Loucy (cell line): Measurements from ENCODE around the gene PLEKHA7.

Experiments
- H2AFZ ChIP-seq: fragments of 200-600 bp; sonication (generic); 2 replicates; pipeline ENCODE4 v1.6.0; 2016; ENCODE audit warnings: antibody characterized with exemption, mild to moderate bottlenecking, low read length, moderate library complexity
- H3F3A ChIP-seq: fragments of 200-600 bp; 2 replicates; pipeline ENCODE4 v1.6.0; 2016; ENCODE audit warnings: antibody characterized with exemption, low read depth, mild to moderate bottlenecking
- H3K27me3 ChIP-seq: fragments of 200-600 bp; sonication (generic); 2 replicates; pipeline ENCODE4 v1.6.1; 2014; ENCODE audit warnings: low read length, mild to moderate bottlenecking; ENCODE audit not compliant: insufficient read depth, poor library complexity, severe bottlenecking
- H3K36me3 ChIP-seq: fragments of 200-600 bp; sonication (generic); 2 replicates; pipeline ENCODE4 v1.6.1; 2016; ENCODE audit warnings: low read length; ENCODE audit not compliant: insufficient read depth
- H3K4me1 ChIP-seq: fragments of 200-600 bp; sonication (generic); 2 replicates; pipeline ENCODE4 v1.5.1; 2014; ENCODE audit warnings: low read length, mild to moderate bottlenecking; ENCODE audit not compliant: insufficient read depth, poor library complexity, severe bottlenecking
- H3K4me2 ChIP-seq: fragments of 200-600 bp; sonication (generic); 2 replicates; pipeline ENCODE4 v1.6.0; 2014; ENCODE audit warnings: antibody characterized with exemption, low read length, low read depth, mild to moderate bottlenecking; ENCODE audit not compliant: poor library complexity, severe bottlenecking
- H3K4me3 ChIP-seq: fragments of 200-600 bp; sonication (generic); 2 replicates; pipeline ENCODE4 v1.5.1; 2014; ENCODE audit warnings: low read length, mild to moderate bottlenecking, mixed read lengths; ENCODE audit not compliant: poor library complexity, severe bottlenecking
- H3K79me2 ChIP-seq: fragments of 200-600 bp; sonication (generic); 2 replicates; pipeline ENCODE4 v1.6.1; 2014; ENCODE audit warnings: low read length; ENCODE audit not compliant: insufficient read depth
- H3K9ac ChIP-seq: fragments of 200-600 bp; sonication (generic); 2 replicates; pipeline ENCODE4 v1.6.0; 2014; ENCODE audit warnings: mild to moderate bottlenecking, low read depth, low read length, moderate library complexity; ENCODE audit not compliant: poor library complexity, severe bottlenecking
- H3K9me2 ChIP-seq: fragments of 200-600 bp; sonication (generic); replicated peaks from 2 replicates; pipeline ENCODE4 v1.6.1; 2016; ENCODE audit warnings: low read depth, low read length, mixed read lengths
- H3K9me3 ChIP-seq: fragments of 200-600 bp; sonication (generic); 2 replicates; pipeline ENCODE4 v1.6.1; 2014; ENCODE audit warnings: mild to moderate bottlenecking, antibody characterized with exemption, low read length, low read depth; ENCODE audit not compliant: insufficient read depth
- H4K20me1 ChIP-seq: fragments of 200-600 bp; sonication (generic); 2 replicates; pipeline ENCODE4 v1.6.0; 2014; ENCODE audit warnings: antibody characterized with exemption, low read length, mild to moderate bottlenecking; ENCODE audit not compliant: insufficient read depth, poor library complexity, severe bottlenecking
- CTCF ChIP-seq: fragments of 200-600 bp; sonication (generic); conservative IDR thresholded peaks from 2 replicates; pipeline ENCODE4 v1.5.1; 2014; ENCODE audit warnings: mild to moderate bottlenecking, antibody characterized with exemption, low read length
- EZH2phosphoT487 ChIP-seq: fragments of 200-600 bp; IDR thresholded peaks from 2 replicates; pipeline ENCODE4 v1.6.1; 2018; ENCODE audit warnings: antibody characterized with exemption, mild to moderate bottlenecking, moderate library complexity, borderline replicate concordance

The PLEKHA7 gene

GRCh38 chr11:16780146-16780545 is 234.1 kb downstream of the PLEKHA7 start:
- Histone ChIP-seq H3K9me2 (no peaks in the 10 kb centered on the region), H2AFZ (no peak overlapping the region), H3K27me3 (no peaks in the 10 kb centered on the region), H4K20me1 (no peaks in the 10 kb centered on the region), H3K36me3 (no peaks in the 10 kb centered on the region), H3K9ac (no peak overlapping the region), H3K4me3 (no peak overlapping the region), H3K9me3 (no peaks in the 10 kb centered on the region), H3K4me2 (no peak overlapping the region), H3K79me2 (no peaks in the 10 kb centered on the region), H3K4me1 (peaks cover 2% of the 10 kb centered on the region), H3F3A (no peaks in the 10 kb centered on the region)
- TF ChIP-seq EZH2phosphoT487: no peak
- TF ChIP-seq CTCF: no peak

- Histone ChIP-seq H3F3A (no peaks in the 10 kb centered on the region), H3K9me3 (no peaks in the 10 kb centered on the region), H3K4me1 (no peaks in the 10 kb centered on the region), H3K9ac (no peak overlapping the region), H3K36me3 (no peaks in the 10 kb centered on the region), H3K9me2 (no peaks in the 10 kb centered on the region), H3K4me3 (no peak overlapping the region), H3K27me3 (no peaks in the 10 kb centered on the region), H4K20me1 (no peaks in the 10 kb centered on the region), H2AFZ (no peak overlapping the region), H3K4me2 (no peak overlapping the region), H3K79me2 (no peaks in the 10 kb centered on the region)
- no peak for TF ChIP-seq CTCF
- TF ChIP-seq EZH2phosphoT487: no peak
Measured at GRCh38 chr11:16779436-16779835, 234.8 kb downstream of the PLEKHA7 start.

GRCh38 chr11:16778876-16779275 is 235.3 kb downstream of the PLEKHA7 start:
- H3K4me1 ChIP-seq: no peaks in the 10 kb centered on the region
- H3K27me3 ChIP-seq: no peaks in the 10 kb centered on the region
- H4K20me1 ChIP-seq: no peaks in the 10 kb centered on the region
- TF ChIP-seq CTCF (no peak), EZH2phosphoT487 (no peak)
- H3K79me2 ChIP-seq: no peaks in the 10 kb centered on the region
- H3K36me3 ChIP-seq: no peaks in the 10 kb centered on the region
- no peaks in the 10 kb centered on the region for H3K9me2 ChIP-seq
- H3K9me3 ChIP-seq: no peaks in the 10 kb centered on the region
- H3K4me2 ChIP-seq: no peak overlapping the region
- no peak overlapping the region for H3K4me3 ChIP-seq
- H2AFZ ChIP-seq: no peak overlapping the region
- no peak overlapping the region for H3K9ac ChIP-seq
- no peaks in the 10 kb centered on the region for H3F3A ChIP-seq
